Fibroblast of pulmonary artery (primary cell): Measurements from ENCODE around the gene RGP1.

Experiments used
- DNase-seq: peaks from one replicate; pipeline ENCODE4 v3.0.0-alpha.2; 2010; ENCODE audit warnings: low read depth
- H3K4me3 ChIP-seq: replicated peaks from 2 replicates; pipeline ENCODE4 v1.5.1; 2011; ENCODE audit warnings: low read depth, mild to moderate bottlenecking, control low read depth, low read length, moderate library complexity
- CTCF ChIP-seq: IDR thresholded peaks from 2 replicates; pipeline ENCODE4 v1.5.1; 2011; ENCODE audit warnings: mild to moderate bottlenecking, control low read depth, low read length, inconsistent platforms; ENCODE audit errors: missing control alignments

The RGP1 gene

GRCh38 chr9:35743452-35743851, 5.6 kb upstream of the RGP1 start:
- DNase-seq = no peak
- TF ChIP-seq CTCF = no peak

GRCh38 chr9:35743880-35744518, 5.1 kb upstream of the RGP1 start:
- DNase-seq = no peak
- no peak for TF ChIP-seq CTCF
- no peak overlapping the region for H3K4me3 ChIP-seq

More at GRCh38 chr9:35743452-35743851, 5.6 kb upstream of the RGP1 start:
- H3K4me3 ChIP-seq = no peak overlapping the region

GRCh38 chr9:35745569-35745968, 3.5 kb upstream of the RGP1 start:
- TF ChIP-seq CTCF = no peak
- no peak for DNase-seq
- H3K4me3 ChIP-seq = peak overlapping the region; percentile 12

GRCh38 chr9:35746583-35746982, 2.5 kb upstream of the RGP1 start:
- no peak for TF ChIP-seq CTCF
- no peak for DNase-seq
- H3K4me3 ChIP-seq = peak overlapping the region; percentile 94

GRCh38 chr9:35748242-35748857, 737 bp upstream of the RGP1 start:
- no peak for TF ChIP-seq CTCF
- H3K4me3 ChIP-seq = peak overlapping the region; percentile 94
- no peak for DNase-seq

GRCh38 chr9:35749515-35750255, 598 bp downstream of the RGP1 start:
- DNase-seq = no peak
- no peak for TF ChIP-seq CTCF
- H3K4me3 ChIP-seq = peak overlapping the region; percentile 94

GRCh38 chr9:35750256-35750531, 1.1 kb downstream of the RGP1 start:
- no peak for DNase-seq
- TF ChIP-seq CTCF = no peak
- peak overlapping the region; percentile 94 for H3K4me3 ChIP-seq
